Spleen (tissue), 11 donors: ENCODE data around the gene FGGY. TPM values are rescaled to one million over a fixed set of nuclear protein-coding genes. Genes with fewer than 3 reads are reported as not detected.

Experiments
- DNase-seq: peaks from one replicate; pipeline ENCODE4 v3.0.0-alpha.2; 2020
- H3K27ac ChIP-seq, 8 donors: fragments of 200-600 bp; sonication (generic) in 7 of 8; 1 replicate in 4 of 8; 2 replicates in 4 of 8; pipeline versions ENCODE4 v1.5.0 to v1.8.0; 2016 to 2021; ENCODE audit warnings: inconsistent platforms in 4 of 8, mild to moderate bottlenecking in 4 of 8, moderate library complexity in 1 of 8
- H3K27me3 ChIP-seq, 7 donors: fragments of 200-600 bp; sonication (generic) in 6 of 7; replicated peaks in 1 of 7; 1 replicate in 4 of 7; 2 replicates in 3 of 7; pipeline versions ENCODE4 v1.5.0 to v1.8.0; 2016 to 2021; ENCODE audit warnings: inconsistent platforms in 3 of 7, mild to moderate bottlenecking in 1 of 7
- H3K36me3 ChIP-seq, 6 donors: fragments of 200-600 bp; sonication (generic) in 5 of 6; 1 replicate in 4 of 6; 2 replicates in 2 of 6; pipeline versions ENCODE4 v1.5.0 to v1.8.0; 2016 to 2021; ENCODE audit warnings: inconsistent platforms in 2 of 6
- H3K4me1 ChIP-seq, 6 donors: fragments of 200-600 bp; sonication (generic) in 5 of 6; 1 replicate in 3 of 6; 2 replicates in 3 of 6; pipeline versions ENCODE4 v1.5.0 to v1.8.0; 2016 to 2021; ENCODE audit warnings: inconsistent platforms in 3 of 6
- H3K4me3 ChIP-seq, 8 donors: fragments of 200-600 bp; sonication (generic) in 7 of 8; 1 replicate in 4 of 8; 2 replicates in 4 of 8; pipeline versions ENCODE4 v1.5.0 to v1.8.0; 2016 to 2021; ENCODE audit warnings: inconsistent platforms in 4 of 8, mild to moderate bottlenecking in 4 of 8, moderate library complexity in 2 of 8
- H3K9me3 ChIP-seq, 8 donors: fragments of 200-600 bp; sonication (generic) in 7 of 8; 1 replicate in 4 of 8; 2 replicates in 4 of 8; pipeline versions ENCODE4 v1.5.0 to v1.8.0; 2016 to 2021; ENCODE audit warnings: inconsistent platforms in 4 of 8
- POLR2A ChIP-seq, 3 donors: fragments of 450-650 bp; IDR thresholded peaks; one replicate each; pipeline ENCODE4 v1.5.1; 2017; ENCODE audit warnings: antibody characterized with exemption in 3 of 3, mild to moderate bottlenecking in 1 of 3
- POLR2AphosphoS5 ChIP-seq, 3 donors: sonication (generic); formaldehyde crosslinking; IDR thresholded peaks; one replicate each; pipeline ENCODE4 v1.5.1; 2017; ENCODE audit warnings: antibody characterized with exemption in 3 of 3
- WGBS, 5 donors: extraction: QIAGEN DNeasy Blood & Tissue Kit in 3 of 5; methylation state at CpG; one replicate each; pipeline versions ENCODE4 v1.1.5 to v1.1.7; 2013 to 2018; 5-methylcytosine and 5-hydroxymethylcytosine counted together
- intact Hi-C: fragments of 100-400 bp; cut with DNase I; formaldehyde crosslinking; loops from one replicate; pipeline ENCODE4 v1.15.0; 2023; ENCODE audit warnings: low total_unique reads
- polyA plus RNA-seq, 3 donors: library from polyadenylated mRNA; stranded (reverse); fragments of 200-250 nt; gene quantifications; one replicate each; pipeline ENCODE4 v1.2.1, GENCODE V29; 2013
- total RNA-seq, 7 donors: library from RNA; depleted of rRNA in 3 of 7; stranded (reverse); fragments of >200 nt in 3 of 7; fragmentation: NEBNext Ultra II Directional in 4 of 7; extraction: Animal tissue kit (Norgen Biotek cat#: 25700) in 4 of 7; gene quantifications; one replicate each; pipeline versions ENCODE4 v1.1.0 to v1.2.1, GENCODE V29; 2016 to 2021
- TF ChIP-seq, protein P1 (sequence below), 11 experiments: fragments of 200-600 bp in 7 of 11; fragments of 450-650 bp in 4 of 11; sonication (generic) in 4 of 11; IDR thresholded peaks in 8 of 11; conservative IDR thresholded peaks in 3 of 11; 1 replicate in 7 of 11; 2 replicates in 4 of 11; pipeline versions ENCODE4 v1.4.0 to v1.8.0; 2016 to 2021; ENCODE audit warnings: antibody characterized with exemption in 11 of 11, inconsistent platforms in 4 of 11, mild to moderate bottlenecking in 1 of 11
- donor health status: healthy with polysubstance abuse.
- donor health status: DM: no; HTN: no; CAD: no; lungs with moderate emphysema.
- donor health status: DM: no; HTN: no; CAD: no.
- donor health status: Bipolar disorder and iron deficiency.
- donor health status: healthy.
- donor health status: DM: no; HTN: no; CAD: no.
- donor health status: DM: yes; HTN: yes; CAD: no.

FGGY gene
- total and polyA plus RNA-seq, 10 donors, result 1.7 to 27.8 (median 13.2) TPM

DNA sequence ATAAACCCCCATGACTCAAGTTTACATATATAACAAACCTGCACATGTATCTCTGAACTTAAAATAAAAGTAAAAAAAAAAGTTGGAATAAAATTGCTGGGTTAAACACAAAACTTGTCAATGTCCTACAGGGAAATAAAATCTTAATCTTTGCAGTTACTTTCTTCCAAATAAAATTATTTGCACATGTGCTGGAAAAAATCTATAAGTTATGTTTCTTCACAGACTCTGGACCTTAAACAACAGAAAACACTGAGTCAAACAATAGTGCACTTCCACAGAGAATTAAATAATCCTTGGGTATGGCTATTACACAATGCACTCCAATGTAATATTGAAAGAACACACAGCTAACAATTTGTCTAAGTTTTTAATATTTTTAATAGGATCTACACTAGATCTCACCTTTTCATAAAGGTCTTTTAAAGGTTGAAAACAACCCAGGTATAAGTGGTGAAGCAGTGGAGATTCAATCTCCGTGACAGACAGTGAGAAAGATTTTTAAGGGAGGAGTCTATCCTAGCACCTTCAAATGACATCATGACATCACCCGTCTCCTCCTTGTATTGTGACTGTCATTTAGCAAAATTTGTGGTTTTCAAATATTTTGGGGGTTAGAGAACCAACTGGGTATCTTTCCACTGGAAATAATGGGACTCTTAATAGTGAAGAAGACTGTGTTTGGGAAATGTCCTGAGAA, 25.2 kb upstream of the FGGY start:
- Histone ChIP-seq H3K4me1 (peaks cover 0 to 11% (median 2%) of the 10 kb centered on the region in 6 donors), H3K27me3 (no peaks in the 10 kb centered on the region), H3K4me3 (no peak overlapping the region), H3K27ac (no peak overlapping the region), H3K36me3 (no peaks in the 10 kb centered on the region), H3K9me3 (no peaks in the 10 kb centered on the region)
- 66 to 88% (median 80%) methylated on average over 2 of the region's 2 CpGs for WGBS, 5 donors
- no peak for TF ChIP-seq POLR2A (IDR thresholded peaks at IDR 0.05)
- TF ChIP-seq POLR2AphosphoS5 (IDR thresholded peaks at IDR 0.05), result no peak
- TF ChIP-seq, protein P1, sequence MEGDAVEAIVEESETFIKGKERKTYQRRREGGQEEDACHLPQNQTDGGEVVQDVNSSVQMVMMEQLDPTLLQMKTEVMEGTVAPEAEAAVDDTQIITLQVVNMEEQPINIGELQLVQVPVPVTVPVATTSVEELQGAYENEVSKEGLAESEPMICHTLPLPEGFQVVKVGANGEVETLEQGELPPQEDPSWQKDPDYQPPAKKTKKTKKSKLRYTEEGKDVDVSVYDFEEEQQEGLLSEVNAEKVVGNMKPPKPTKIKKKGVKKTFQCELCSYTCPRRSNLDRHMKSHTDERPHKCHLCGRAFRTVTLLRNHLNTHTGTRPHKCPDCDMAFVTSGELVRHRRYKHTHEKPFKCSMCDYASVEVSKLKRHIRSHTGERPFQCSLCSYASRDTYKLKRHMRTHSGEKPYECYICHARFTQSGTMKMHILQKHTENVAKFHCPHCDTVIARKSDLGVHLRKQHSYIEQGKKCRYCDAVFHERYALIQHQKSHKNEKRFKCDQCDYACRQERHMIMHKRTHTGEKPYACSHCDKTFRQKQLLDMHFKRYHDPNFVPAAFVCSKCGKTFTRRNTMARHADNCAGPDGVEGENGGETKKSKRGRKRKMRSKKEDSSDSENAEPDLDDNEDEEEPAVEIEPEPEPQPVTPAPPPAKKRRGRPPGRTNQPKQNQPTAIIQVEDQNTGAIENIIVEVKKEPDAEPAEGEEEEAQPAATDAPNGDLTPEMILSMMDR (IDR thresholded peaks at IDR 0.05 in 8 of 11, conservative IDR thresholded peaks at IDR 0.05 in 3 of 11), result no peak
- DNase-seq, result no peak
- intact Hi-C loops, result no loop called here

DNA sequence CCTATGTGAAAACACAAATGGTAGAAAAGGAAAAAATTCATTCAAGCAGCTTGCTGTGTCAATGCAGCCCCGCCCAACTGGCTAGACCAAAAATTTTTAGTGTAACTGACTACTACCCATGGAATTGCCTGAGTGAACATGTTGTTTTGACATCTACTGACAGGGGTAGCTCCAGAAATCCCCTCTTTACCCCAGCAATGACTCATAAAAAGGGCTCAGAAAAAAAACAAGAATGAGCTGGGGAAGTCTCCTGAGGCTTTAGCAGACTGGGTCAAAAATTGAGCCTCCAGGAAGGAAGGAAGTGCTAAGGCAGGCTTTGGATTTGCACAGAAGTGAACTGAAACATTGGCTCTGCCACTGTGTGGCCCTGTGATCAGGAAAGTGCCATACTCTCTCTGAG, 24.4 kb upstream of the FGGY start:
- Histone ChIP-seq H3K4me1 (peaks cover 0 to 9% (median 2%) of the 10 kb centered on the region in 6 donors), H3K27ac (no peak overlapping the region), H3K9me3 (no peaks in the 10 kb centered on the region), H3K4me3 (no peak overlapping the region), H3K36me3 (no peaks in the 10 kb centered on the region), H3K27me3 (no peaks in the 10 kb centered on the region)
- DNase-seq, result no peak
- TF ChIP-seq POLR2A (IDR thresholded peaks at IDR 0.05), result no peak
- TF ChIP-seq, protein P1 (IDR thresholded peaks at IDR 0.05 in 8 of 11, conservative IDR thresholded peaks at IDR 0.05 in 3 of 11), result no peak
- no peak for TF ChIP-seq POLR2AphosphoS5 (IDR thresholded peaks at IDR 0.05)
- WGBS, 5 donors, result 68 to 76% (median 72%) methylated on average over 1 of the region's 1 CpG
- intact Hi-C loops, result no loop called here

GRCh38 chr1:59276439-59276851, 20.4 kb upstream of the FGGY start:
- H3K4me1 ChIP-seq, result peaks cover 0 to 9% (median 2%) of the 10 kb centered on the region in 6 donors
- no peaks in the 10 kb centered on the region for H3K27me3 ChIP-seq
- no peak overlapping the region for H3K27ac ChIP-seq
- WGBS, 5 donors, result 63 to 82% (median 71%) methylated on average over 3 of the region's 3 CpGs
- H3K36me3 ChIP-seq, result no peaks in the 10 kb centered on the region
- H3K9me3 ChIP-seq, result no peaks in the 10 kb centered on the region
- H3K4me3 ChIP-seq, result no peak overlapping the region
- intact Hi-C loops, result no loop called here
- DNase-seq, result no peak
- TF ChIP-seq POLR2A (IDR thresholded peaks at IDR 0.05), result no peak
- TF ChIP-seq, protein P1 (IDR thresholded peaks at IDR 0.05 in 8 of 11, conservative IDR thresholded peaks at IDR 0.05 in 3 of 11), result no peak
- TF ChIP-seq POLR2AphosphoS5 (IDR thresholded peaks at IDR 0.05), result no peak

DNA sequence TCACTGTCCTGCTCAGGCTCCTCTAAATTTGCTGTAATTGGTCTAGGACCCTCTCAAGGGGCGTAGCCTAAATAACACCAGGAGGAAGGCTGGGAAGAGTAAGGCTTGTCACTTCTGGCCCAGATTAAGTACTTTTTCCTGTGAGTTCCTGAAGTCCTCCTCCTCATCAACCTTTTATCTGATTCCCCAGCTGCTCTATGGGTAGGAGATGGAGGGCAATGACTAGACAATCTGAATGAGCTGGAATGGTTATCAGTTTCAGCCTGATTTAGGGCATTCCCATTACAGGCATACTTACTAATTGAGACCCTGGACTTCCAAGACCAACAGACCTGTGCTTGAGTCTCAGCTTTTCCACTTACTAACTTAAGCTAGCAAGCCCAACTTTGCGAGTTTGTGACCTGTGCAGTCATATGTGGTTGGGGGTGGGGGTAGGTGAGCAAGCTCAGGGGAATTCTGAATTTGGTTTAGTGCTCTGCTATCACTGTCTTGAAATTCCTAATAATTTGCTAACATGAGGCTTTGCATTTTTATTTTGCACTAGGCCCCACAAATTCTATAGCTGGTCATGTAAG, 18.0 kb upstream of the FGGY start:
- no peak overlapping the region for H3K4me3 ChIP-seq
- WGBS, 5 donors, result 83 to 93% (median 88%) methylated on average over 2 of the region's 2 CpGs

More for the DNA sequence above, 18.0 kb upstream of the FGGY start:
- no peaks in the 10 kb centered on the region for H3K4me1 ChIP-seq
- no peak overlapping the region for H3K27ac ChIP-seq
- no peaks in the 10 kb centered on the region for H3K9me3 ChIP-seq
- no peak for DNase-seq
- TF ChIP-seq POLR2AphosphoS5 (IDR thresholded peaks at IDR 0.05) (no peak), POLR2A (IDR thresholded peaks at IDR 0.05) (no peak)
- TF ChIP-seq, protein P1 (IDR thresholded peaks at IDR 0.05 in 8 of 11, conservative IDR thresholded peaks at IDR 0.05 in 3 of 11), result no peak
- H3K36me3 ChIP-seq, result no peaks in the 10 kb centered on the region
- no peaks in the 10 kb centered on the region for H3K27me3 ChIP-seq
- intact Hi-C loops, result no loop called here
